AG04450 (cell line): ENCODE results near the gene CDH4. TPM values are rescaled to one million over a fixed set of nuclear protein-coding genes. Genes with fewer than 3 reads are reported as not detected.

Experiments used
- CTCF ChIA-PET: fragments of 300-600, 350-600 bp; formaldehyde crosslinking; extraction: SDS; loops from one replicate; lab custom pipeline; 2022; ENCODE audit warnings: antibody characterized with exemption, inconsistent platforms; lab: Charles Lee
- POLR2A ChIA-PET: fragments of 350-600 bp; formaldehyde crosslinking; extraction: SDS; loops from one replicate; lab custom pipeline; 2021; ENCODE audit warnings: antibody characterized with exemption, inconsistent platforms; lab: Yijun Ruan, JAX
- DNase-seq: peaks from one replicate; pipeline ENCODE4 v3.0.0-alpha.2; 2011; ENCODE audit warnings: low read depth, low spot score
- H3K27ac ChIP-seq: one replicate; pipeline ENCODE4 v1.5.1; 2012; ENCODE audit warnings: low read depth, low read length, control low read depth
- H3K27me3 ChIP-seq: one replicate; pipeline ENCODE4 v1.6.0; 2012; ENCODE audit warnings: low read length; ENCODE audit not compliant: control insufficient read depth, insufficient read depth
- H3K4me3 ChIP-seq: 2 replicates; pipeline ENCODE4 v1.5.1; 2011; ENCODE audit warnings: mild to moderate bottlenecking, low read depth, low read length, control low read depth
- H3K9me3 ChIP-seq: 2 replicates; pipeline ENCODE4 v1.5.1; 2012; ENCODE audit warnings: low read length; ENCODE audit not compliant: control insufficient read depth, insufficient read depth
- CTCF ChIP-seq: IDR thresholded peaks from 2 replicates; pipeline ENCODE4 v1.5.1; 2011; ENCODE audit warnings: low read depth, low read length, control low read depth, inconsistent platforms
- polyA plus RNA-seq: library from polyadenylated mRNA; depleted of rRNA; stranded (reverse); fragments of >200 nt; gene quantifications from 2 replicates; pipeline ENCODE4 v1.2.3, GENCODE V29; 2011

The CDH4 gene
- polyA plus RNA-seq, 1 experiment = 1.6 TPM

- DNase-seq = no peak
These were observed 377.7 kb downstream of the CDH4 start for GRCh38 chr20:61629602-61630390.

GRCh38 chr20:61630391-61630650, 378.3 kb downstream of the CDH4 start:
- TF ChIP-seq CTCF = no peak
- Histone ChIP-seq H3K4me3 (no peak overlapping the region), H3K27ac (no peak overlapping the region), H3K27me3 (no peaks in the 10 kb centered on the region), H3K9me3 (no peaks in the 10 kb centered on the region; the same call in 1 of the 2 replicates)
- POLR2A ChIA-PET = no interaction called here
- CTCF ChIA-PET = no interaction called here
- no peak for DNase-seq

More at GRCh38 chr20:61629602-61630390, 377.7 kb downstream of the CDH4 start:
- ChIA-PET CTCF (no interaction called here), POLR2A (no interaction called here)
- H3K9me3 ChIP-seq = no peaks in the 10 kb centered on the region; the same call in 1 of the 2 replicates
- H3K4me3 ChIP-seq = no peak overlapping the region
- no peaks in the 10 kb centered on the region for H3K27me3 ChIP-seq
- no peak for TF ChIP-seq CTCF
- no peak overlapping the region for H3K27ac ChIP-seq

GRCh38 chr20:61630816-61631215, 378.8 kb downstream of the CDH4 start:
- no peak for DNase-seq
- Histone ChIP-seq H3K4me3 (no peak overlapping the region), H3K27ac (no peak overlapping the region), H3K27me3 (no peaks in the 10 kb centered on the region), H3K9me3 (no peaks in the 10 kb centered on the region; the same call in 1 of the 2 replicates)
- ChIA-PET CTCF (no interaction called here), POLR2A (no interaction called here)
- TF ChIP-seq CTCF = no peak

- no peak overlapping the region for H3K27ac ChIP-seq
- ChIA-PET POLR2A (no interaction called here), CTCF (no interaction called here)
- TF ChIP-seq CTCF = no peak
- DNase-seq = no peak
- H3K27me3 ChIP-seq = no peaks in the 10 kb centered on the region
- H3K9me3 ChIP-seq = no peaks in the 10 kb centered on the region; the same call in 1 of the 2 replicates
- no peak overlapping the region for H3K4me3 ChIP-seq
These were observed 379.7 kb downstream of the CDH4 start for GRCh38 chr20:61631751-61632150.

GRCh38 chr20:61633004-61633403, 380.9 kb downstream of the CDH4 start:
- no peaks in the 10 kb centered on the region; the same call in 1 of the 2 replicates for H3K9me3 ChIP-seq
- no peak for TF ChIP-seq CTCF
- ChIA-PET CTCF (no interaction called here), POLR2A (no interaction called here)
- H3K27ac ChIP-seq = no peak overlapping the region
- no peaks in the 10 kb centered on the region for H3K27me3 ChIP-seq
- DNase-seq = no peak
- H3K4me3 ChIP-seq = no peak overlapping the region
